Right lobe of liver (tissue), 4 donors: Measurements from ENCODE around the gene RAB1B.

Experiments
- POLR2A ChIP-seq: fragments of 450-650 bp; IDR thresholded peaks from one replicate; pipeline ENCODE4 v1.6.1; 2017; ENCODE audit warnings: antibody characterized with exemption, mild to moderate bottlenecking
- TF ChIP-seq, protein P1 (sequence below), 4 donors: fragments of 200-600 bp in 3 of 4; fragments of 450-650 bp in 1 of 4; IDR thresholded peaks; one replicate each; pipeline versions ENCODE4 v1.5.1 to v1.8.0; 2016 to 2022; ENCODE audit warnings: antibody characterized with exemption in 4 of 4, mild to moderate bottlenecking in 2 of 4
- donor health status: DM: no; HTN: no; CAD: no.
- donor health status: DM: no; HTN: no; CAD: no.
- donor health status: DM: no; HTN: yes; CAD: no.

GRCh38 chr11:66316849-66317251 lies 48.4 kb downstream of the RAB1B start, which contains the start of gene CD248:
- no peak for TF ChIP-seq POLR2A
- TF ChIP-seq, protein P1, sequence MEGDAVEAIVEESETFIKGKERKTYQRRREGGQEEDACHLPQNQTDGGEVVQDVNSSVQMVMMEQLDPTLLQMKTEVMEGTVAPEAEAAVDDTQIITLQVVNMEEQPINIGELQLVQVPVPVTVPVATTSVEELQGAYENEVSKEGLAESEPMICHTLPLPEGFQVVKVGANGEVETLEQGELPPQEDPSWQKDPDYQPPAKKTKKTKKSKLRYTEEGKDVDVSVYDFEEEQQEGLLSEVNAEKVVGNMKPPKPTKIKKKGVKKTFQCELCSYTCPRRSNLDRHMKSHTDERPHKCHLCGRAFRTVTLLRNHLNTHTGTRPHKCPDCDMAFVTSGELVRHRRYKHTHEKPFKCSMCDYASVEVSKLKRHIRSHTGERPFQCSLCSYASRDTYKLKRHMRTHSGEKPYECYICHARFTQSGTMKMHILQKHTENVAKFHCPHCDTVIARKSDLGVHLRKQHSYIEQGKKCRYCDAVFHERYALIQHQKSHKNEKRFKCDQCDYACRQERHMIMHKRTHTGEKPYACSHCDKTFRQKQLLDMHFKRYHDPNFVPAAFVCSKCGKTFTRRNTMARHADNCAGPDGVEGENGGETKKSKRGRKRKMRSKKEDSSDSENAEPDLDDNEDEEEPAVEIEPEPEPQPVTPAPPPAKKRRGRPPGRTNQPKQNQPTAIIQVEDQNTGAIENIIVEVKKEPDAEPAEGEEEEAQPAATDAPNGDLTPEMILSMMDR (IDR thresholded peaks at IDR 0.05), result no peak
